MM.1S (cell line): Measurements from ENCODE around the gene ZFP69B.

Experiments used
- EZH2 ChIP-seq: fragments of 300-600 bp; sonication (generic); optimal IDR thresholded peaks from 2 replicates; pipeline ENCODE3; 2017; ENCODE audit warnings: low read depth, mild to moderate bottlenecking, antibody characterized with exemption, low read length, mixed read lengths
- EZH2phosphoT487 ChIP-seq: fragments of 300-600 bp; sonication (generic); IDR thresholded peaks from 2 replicates; pipeline ENCODE4 v1.6.1; 2018; ENCODE audit warnings: antibody characterized with exemption, low read length
- TF ChIP-seq, protein P1 (sequence below): fragments of 300-600 bp; sonication (generic); IDR thresholded peaks from 2 replicates; pipeline ENCODE4 v1.5.1; 2016; ENCODE audit warnings: antibody characterized with exemption, low read length, mixed read lengths

DNA sequence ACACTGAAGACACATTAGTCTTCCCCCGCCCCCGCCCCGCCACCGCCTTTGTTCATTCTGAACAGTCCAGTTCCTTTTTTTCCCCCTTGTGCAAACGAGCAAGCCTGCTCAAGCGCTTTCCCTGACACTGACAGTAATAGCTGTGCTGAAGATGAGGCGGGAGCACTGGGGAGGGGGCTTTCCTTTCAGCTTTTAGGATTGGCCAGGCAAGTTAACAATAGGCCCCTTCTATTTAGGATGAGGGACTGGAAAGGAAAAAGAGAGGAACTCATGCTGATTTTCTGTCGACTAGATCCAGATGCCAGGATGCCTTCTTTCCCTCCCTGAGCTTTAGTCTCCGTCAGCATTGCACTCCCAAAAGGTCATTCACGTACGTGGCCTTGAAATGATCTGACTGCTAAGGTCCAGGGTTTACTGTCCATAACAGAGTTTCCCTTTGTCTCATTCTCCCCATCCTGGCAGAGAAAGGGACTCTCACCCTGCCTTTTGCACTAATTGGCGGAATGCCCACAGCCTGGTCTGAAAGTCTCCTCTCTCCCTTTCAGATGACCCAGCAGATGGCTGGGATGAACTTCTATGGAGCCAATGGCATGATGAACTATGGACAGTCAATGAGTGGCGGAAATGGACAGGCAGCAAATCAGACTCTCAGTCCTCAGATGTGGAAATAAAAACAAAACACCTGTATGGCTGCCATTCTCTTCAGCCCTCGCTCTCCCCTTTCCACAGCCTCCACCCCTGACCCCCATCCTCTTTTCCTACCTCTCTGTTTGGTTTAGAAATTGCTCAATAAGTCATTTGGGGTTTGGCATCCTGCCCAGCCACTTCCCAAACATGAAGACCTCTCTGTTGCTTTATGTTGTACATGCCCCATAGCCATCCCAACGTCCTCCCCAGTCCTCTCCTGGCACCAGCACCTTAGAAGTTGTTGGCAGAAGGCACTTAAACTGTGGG is 28.6 kb upstream of the ZFP69B start:
- TF ChIP-seq, protein P1, sequence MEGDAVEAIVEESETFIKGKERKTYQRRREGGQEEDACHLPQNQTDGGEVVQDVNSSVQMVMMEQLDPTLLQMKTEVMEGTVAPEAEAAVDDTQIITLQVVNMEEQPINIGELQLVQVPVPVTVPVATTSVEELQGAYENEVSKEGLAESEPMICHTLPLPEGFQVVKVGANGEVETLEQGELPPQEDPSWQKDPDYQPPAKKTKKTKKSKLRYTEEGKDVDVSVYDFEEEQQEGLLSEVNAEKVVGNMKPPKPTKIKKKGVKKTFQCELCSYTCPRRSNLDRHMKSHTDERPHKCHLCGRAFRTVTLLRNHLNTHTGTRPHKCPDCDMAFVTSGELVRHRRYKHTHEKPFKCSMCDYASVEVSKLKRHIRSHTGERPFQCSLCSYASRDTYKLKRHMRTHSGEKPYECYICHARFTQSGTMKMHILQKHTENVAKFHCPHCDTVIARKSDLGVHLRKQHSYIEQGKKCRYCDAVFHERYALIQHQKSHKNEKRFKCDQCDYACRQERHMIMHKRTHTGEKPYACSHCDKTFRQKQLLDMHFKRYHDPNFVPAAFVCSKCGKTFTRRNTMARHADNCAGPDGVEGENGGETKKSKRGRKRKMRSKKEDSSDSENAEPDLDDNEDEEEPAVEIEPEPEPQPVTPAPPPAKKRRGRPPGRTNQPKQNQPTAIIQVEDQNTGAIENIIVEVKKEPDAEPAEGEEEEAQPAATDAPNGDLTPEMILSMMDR = no peak
- no peak for TF ChIP-seq EZH2
- TF ChIP-seq EZH2phosphoT487 = no peak
